Measurements from ENCODE around the gene ACAD8. TPM values are rescaled to one million over a fixed set of nuclear protein-coding genes. Genes with fewer than 3 reads are reported as not detected.

The ACAD8 gene
- total and polyA plus RNA-seq, 10 of the 15 experiments (the other 5 are each of a cell fraction or from before 2014, with no cell fraction given), result 9.9 to 34.8 (median 22.2) TPM

DNA sequence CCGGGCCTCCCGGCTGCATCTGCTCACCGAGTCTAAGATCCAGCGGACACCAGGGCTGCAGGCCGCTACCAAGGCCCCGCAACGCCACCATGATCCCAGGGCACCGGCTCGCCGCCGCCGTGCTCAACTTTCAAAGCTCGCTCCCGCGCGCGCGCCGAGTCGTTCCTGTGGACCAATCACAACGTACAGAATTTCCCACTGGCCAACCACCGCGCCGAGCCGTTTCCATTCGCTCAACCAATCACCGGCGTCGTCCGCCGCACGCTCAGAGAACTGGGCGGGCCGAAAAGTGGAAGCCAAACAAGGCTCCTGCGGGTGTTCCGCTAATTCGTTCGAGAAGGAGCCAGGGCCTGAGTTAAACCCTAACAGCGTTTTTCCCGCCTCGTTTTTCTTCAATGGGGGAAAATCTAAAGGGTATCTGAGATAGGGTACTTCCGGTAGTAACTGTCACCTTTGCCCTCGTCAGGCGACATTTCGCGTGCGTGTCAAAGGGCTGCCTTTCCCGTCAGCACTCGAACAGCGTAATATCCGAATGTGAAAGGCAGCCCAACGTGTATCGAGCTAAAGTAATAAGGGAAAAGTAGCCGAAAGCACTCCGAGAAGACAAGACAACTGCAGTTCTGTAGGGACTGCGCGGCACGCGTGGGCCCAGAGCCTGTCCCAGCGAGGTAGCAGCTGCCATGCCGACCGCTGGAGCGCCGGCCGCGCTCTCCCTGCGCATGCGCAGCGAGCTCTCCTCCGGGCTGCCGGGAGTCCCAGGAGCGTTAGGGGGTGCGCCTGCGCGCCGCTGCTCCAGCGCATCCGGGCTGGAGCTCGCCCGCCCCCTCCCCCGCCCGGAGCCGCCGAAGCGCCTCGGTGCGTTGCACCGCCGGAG, 29.3 kb upstream of the ACAD8 start, which contains the start of the genes NCAPD3 and VPS26B (continued):
- peak; percentile 7; the same call in 1 of the 2 replicates for TF ChIP-seq TBL1XR1 (IDR thresholded peaks at IDR 0.05; ENCODE audit: low read depth, low read length)
- no peak for TF ChIP-seq ATF3 (IDR thresholded peaks at IDR 0.05; ENCODE audit: borderline replicate concordance, extremely low read depth, low read depth, low read length)
- TF ChIP-seq HDGF (IDR thresholded peaks at IDR 0.05), result no peak; the same call in 1 of the 2 replicates
- no peak for TF ChIP-seq KDM1A (IDR thresholded peaks at IDR 0.05; ENCODE audit: borderline replicate concordance)
- no peak for TF ChIP-seq ATF7 (IDR thresholded peaks at IDR 0.05; ENCODE audit: low read depth)
- TF ChIP-seq SUZ12 (IDR thresholded peaks at IDR 0.05; ENCODE audit: unreplicated experiment), result no peak
- no peak for TF ChIP-seq LARP7 (IDR thresholded peaks at IDR 0.05)
- TF ChIP-seq FOXM1 (IDR thresholded peaks at IDR 0.05; ENCODE audit: low read depth, low read length), result no peak
- TF ChIP-seq MTA2 (IDR thresholded peaks at IDR 0.05; ENCODE audit: low read depth), result peak; percentile 59; the same call in 1 of the 2 replicates
- TF ChIP-seq, protein P1, sequence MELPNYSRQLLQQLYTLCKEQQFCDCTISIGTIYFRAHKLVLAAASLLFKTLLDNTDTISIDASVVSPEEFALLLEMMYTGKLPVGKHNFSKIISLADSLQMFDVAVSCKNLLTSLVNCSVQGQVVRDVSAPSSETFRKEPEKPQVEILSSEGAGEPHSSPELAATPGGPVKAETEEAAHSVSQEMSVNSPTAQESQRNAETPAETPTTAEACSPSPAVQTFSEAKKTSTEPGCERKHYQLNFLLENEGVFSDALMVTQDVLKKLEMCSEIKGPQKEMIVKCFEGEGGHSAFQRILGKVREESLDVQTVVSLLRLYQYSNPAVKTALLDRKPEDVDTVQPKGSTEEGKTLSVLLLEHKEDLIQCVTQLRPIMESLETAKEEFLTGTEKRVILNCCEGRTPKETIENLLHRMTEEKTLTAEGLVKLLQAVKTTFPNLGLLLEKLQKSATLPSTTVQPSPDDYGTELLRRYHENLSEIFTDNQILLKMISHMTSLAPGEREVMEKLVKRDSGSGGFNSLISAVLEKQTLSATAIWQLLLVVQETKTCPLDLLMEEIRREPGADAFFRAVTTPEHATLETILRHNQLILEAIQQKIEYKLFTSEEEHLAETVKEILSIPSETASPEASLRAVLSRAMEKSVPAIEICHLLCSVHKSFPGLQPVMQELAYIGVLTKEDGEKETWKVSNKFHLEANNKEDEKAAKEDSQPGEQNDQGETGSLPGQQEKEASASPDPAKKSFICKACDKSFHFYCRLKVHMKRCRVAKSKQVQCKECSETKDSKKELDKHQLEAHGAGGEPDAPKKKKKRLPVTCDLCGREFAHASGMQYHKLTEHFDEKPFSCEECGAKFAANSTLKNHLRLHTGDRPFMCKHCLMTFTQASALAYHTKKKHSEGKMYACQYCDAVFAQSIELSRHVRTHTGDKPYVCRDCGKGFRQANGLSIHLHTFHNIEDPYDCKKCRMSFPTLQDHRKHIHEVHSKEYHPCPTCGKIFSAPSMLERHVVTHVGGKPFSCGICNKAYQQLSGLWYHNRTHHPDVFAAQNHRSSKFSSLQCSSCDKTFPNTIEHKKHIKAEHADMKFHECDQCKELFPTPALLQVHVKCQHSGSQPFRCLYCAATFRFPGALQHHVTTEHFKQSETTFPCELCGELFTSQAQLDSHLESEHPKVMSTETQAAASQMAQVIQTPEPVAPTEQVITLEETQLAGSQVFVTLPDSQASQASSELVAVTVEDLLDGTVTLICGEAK (IDR thresholded peaks at IDR 0.05; ENCODE audit: borderline replicate concordance), result peak; percentile 58; the same call in 1 of the 2 replicates
- TF ChIP-seq, protein P2, sequence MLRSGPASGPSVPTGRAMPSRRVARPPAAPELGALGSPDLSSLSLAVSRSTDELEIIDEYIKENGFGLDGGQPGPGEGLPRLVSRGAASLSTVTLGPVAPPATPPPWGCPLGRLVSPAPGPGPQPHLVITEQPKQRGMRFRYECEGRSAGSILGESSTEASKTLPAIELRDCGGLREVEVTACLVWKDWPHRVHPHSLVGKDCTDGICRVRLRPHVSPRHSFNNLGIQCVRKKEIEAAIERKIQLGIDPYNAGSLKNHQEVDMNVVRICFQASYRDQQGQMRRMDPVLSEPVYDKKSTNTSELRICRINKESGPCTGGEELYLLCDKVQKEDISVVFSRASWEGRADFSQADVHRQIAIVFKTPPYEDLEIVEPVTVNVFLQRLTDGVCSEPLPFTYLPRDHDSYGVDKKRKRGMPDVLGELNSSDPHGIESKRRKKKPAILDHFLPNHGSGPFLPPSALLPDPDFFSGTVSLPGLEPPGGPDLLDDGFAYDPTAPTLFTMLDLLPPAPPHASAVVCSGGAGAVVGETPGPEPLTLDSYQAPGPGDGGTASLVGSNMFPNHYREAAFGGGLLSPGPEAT (IDR thresholded peaks at IDR 0.05; ENCODE audit: low read depth), result peak; percentile 75
- TF ChIP-seq ZNF687 (IDR thresholded peaks at IDR 0.05), result peak; percentile 86
- TF ChIP-seq SIN3A (IDR thresholded peaks at IDR 0.05; ENCODE audit: low read depth, low read length), result peak; percentile 70; the same call in 1 of the 2 replicates

Measured in GM12878 (cell line).